ENCODE measurements around the gene AP1S3.

DNA sequence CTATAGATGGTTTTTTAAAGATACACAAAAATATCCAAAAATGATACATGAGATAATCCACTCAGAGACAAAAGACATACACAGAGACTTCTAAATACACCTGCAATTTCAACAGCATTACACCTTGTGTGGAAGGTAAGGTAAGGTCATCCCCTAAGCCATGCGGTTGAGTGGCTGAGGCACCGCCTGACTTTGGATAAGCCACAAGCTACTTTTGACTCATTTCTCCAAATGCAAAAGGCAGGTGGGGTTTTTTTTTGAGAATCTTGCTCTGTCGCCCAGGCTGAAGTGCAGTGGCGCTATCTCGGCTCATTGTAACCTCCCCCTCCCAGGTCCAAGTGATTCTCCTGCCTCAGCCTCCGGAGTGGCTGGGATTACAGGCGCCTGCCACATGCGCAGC, 13.1 kb downstream of the AP1S3 start:
- TF ChIP-seq, protein P1, sequence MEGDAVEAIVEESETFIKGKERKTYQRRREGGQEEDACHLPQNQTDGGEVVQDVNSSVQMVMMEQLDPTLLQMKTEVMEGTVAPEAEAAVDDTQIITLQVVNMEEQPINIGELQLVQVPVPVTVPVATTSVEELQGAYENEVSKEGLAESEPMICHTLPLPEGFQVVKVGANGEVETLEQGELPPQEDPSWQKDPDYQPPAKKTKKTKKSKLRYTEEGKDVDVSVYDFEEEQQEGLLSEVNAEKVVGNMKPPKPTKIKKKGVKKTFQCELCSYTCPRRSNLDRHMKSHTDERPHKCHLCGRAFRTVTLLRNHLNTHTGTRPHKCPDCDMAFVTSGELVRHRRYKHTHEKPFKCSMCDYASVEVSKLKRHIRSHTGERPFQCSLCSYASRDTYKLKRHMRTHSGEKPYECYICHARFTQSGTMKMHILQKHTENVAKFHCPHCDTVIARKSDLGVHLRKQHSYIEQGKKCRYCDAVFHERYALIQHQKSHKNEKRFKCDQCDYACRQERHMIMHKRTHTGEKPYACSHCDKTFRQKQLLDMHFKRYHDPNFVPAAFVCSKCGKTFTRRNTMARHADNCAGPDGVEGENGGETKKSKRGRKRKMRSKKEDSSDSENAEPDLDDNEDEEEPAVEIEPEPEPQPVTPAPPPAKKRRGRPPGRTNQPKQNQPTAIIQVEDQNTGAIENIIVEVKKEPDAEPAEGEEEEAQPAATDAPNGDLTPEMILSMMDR (IDR thresholded peaks at IDR 0.05; ENCODE audit: extremely low read depth in 1 of 2, insufficient read depth in 1 of 2, low read depth in 1 of 2, low read length in 2 of 2): no peak
- TF ChIP-seq JUN (IDR thresholded peaks at IDR 0.05; ENCODE audit: borderline replicate concordance, insufficient read depth, insufficient read length, low read depth) (no peak), EZH2 (IDR thresholded peaks at IDR 0.05; ENCODE audit: borderline replicate concordance, low read depth, low read length, severe bottlenecking) (no peak)
